Esophagus (tissue), 2 donors: ENCODE measurements around the gene LYPLA2. TPM values are rescaled to one million over a fixed set of nuclear protein-coding genes. Genes with fewer than 3 reads are reported as not detected.

Experiments
- H3K27ac ChIP-seq, 2 donors: one replicate each; pipeline ENCODE4 v1.5.1; 2013; ENCODE audit warnings: low read depth in 2 of 2, mild to moderate bottlenecking in 2 of 2, inconsistent platforms in 1 of 2, low read length in 1 of 2, moderate library complexity in 1 of 2
- H3K27me3 ChIP-seq, 2 donors: one replicate each; pipeline ENCODE4 v1.6.1; 2013; ENCODE audit warnings: low read length in 2 of 2, control low read depth in 1 of 2, mild to moderate bottlenecking in 1 of 2; ENCODE audit not compliant: insufficient read depth in 2 of 2, control insufficient read depth in 1 of 2
- H3K36me3 ChIP-seq, 2 donors: one replicate each; pipeline ENCODE4 v1.6.1; 2013; ENCODE audit warnings: low read length in 1 of 2; ENCODE audit not compliant: control insufficient read depth in 2 of 2, insufficient read depth in 2 of 2
- H3K4me1 ChIP-seq, 2 donors: one replicate each; pipeline ENCODE4 v1.6.1; 2013; ENCODE audit warnings: low read length in 1 of 2; ENCODE audit not compliant: control insufficient read depth in 2 of 2, insufficient read depth in 2 of 2
- H3K4me3 ChIP-seq, 2 donors: one replicate each; pipeline ENCODE4 v1.5.1; 2013; ENCODE audit warnings: low read length in 2 of 2, mild to moderate bottlenecking in 2 of 2, low read depth in 1 of 2, moderate library complexity in 1 of 2
- H3K9me3 ChIP-seq, 2 donors: one replicate each; pipeline ENCODE4 v1.6.1; 2013; ENCODE audit warnings: mild to moderate bottlenecking in 2 of 2, low read depth in 1 of 2, low read length in 1 of 2, moderate library complexity in 1 of 2; ENCODE audit not compliant: control insufficient read depth in 2 of 2, insufficient read depth in 1 of 2
- WGBS, 2 donors: extraction: QIAGEN DNeasy Blood & Tissue Kit; methylation state at CpG; one replicate each; pipeline ENCODE4 v1.1.7; 2013; 5-methylcytosine and 5-hydroxymethylcytosine counted together
- polyA plus RNA-seq, 2 donors: library from polyadenylated mRNA; stranded (reverse); fragments of 200-250 nt; gene quantifications; one replicate each; pipeline ENCODE4 v1.2.3, GENCODE V29; 2013
- donor health status: healthy with polysubstance abuse.
- donor health status: Bipolar disorder and iron deficiency.

The LYPLA2 gene
- polyA plus RNA-seq, 2 donors = 44.4 to 63.7 TPM

DNA sequence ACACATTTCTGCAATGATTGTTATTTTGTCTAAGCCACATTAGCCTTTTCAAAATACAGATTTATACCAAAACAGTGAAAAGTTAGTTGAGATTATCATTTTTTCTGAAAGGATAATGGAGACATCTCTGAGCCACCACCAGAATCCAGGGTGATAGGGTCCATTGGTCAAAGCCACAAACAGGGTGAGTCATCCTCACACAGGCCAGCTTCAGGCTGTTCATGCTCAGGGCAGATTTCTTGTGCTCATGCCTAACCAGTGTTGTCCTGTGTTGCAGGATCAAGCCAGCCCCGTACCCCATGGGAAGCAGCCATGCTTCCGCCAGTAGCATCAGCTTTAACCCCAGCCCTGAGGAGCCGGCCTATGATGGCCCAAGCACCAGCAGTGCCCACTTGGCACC lies 34.3 kb upstream of the LYPLA2 start:
- Histone ChIP-seq H3K9me3 (no peaks in the 10 kb centered on the region), H3K27ac (no peak overlapping the region), H3K27me3 (no peaks in the 10 kb centered on the region), H3K4me1 (no peaks in the 10 kb centered on the region), H3K36me3 (peaks cover 18 to 60% of the 10 kb centered on the region in 2 donors), H3K4me3 (no peak overlapping the region)
- WGBS, 2 donors = 91 to 95% methylated on average over 3 of the region's 3 CpGs

DNA sequence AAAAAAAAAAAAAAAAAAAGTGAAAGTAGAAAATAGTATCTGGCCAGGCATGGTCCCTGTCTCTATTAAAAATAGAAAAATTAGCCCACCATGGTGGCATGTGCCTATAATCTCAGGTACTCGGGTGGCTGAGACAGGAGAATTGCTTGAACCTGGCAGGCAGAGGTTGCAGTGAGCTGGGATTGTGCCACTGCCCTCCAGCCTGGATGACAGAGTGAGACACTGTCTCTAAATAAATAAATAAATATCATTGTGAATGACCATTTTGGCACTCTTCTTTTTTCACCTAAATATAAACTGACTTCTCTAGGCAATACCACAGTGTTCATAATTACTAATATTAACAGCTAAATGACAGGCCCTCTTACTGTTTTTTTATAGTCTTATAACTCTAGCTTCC lies 33.1 kb upstream of the LYPLA2 start:
- Histone ChIP-seq H3K27me3 (no peaks in the 10 kb centered on the region), H3K36me3 (peaks cover 14 to 49% of the 10 kb centered on the region in 2 donors), H3K4me1 (no peaks in the 10 kb centered on the region), H3K9me3 (no peaks in the 10 kb centered on the region), H3K27ac (no peak overlapping the region), H3K4me3 (no peak overlapping the region)
- 88 to 92% methylated on average over 1 of the region's 1 CpG for WGBS, 2 donors

DNA sequence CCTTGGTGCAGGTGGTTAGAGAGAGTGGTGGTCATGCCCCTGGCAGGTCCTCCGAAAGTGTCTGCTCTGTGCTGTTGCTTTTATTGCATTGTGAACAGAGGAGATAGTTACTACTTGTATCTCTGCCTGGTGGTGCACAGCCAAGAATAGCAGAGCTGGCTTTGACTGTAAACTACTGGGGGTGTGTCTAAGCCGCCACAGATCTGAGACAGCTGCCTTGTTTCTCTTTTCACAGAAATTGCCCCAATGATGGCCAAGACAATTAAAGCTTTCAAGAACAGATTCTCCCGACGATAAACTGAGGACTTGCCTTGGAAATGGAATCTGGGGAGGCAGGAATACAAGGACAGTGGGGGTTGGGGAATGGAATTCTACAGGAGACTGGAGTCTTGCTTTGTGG lies 31.7 kb upstream of the LYPLA2 start:
- WGBS, 2 donors = 56 to 60% methylated on average over 4 of the region's 4 CpGs

DNA sequence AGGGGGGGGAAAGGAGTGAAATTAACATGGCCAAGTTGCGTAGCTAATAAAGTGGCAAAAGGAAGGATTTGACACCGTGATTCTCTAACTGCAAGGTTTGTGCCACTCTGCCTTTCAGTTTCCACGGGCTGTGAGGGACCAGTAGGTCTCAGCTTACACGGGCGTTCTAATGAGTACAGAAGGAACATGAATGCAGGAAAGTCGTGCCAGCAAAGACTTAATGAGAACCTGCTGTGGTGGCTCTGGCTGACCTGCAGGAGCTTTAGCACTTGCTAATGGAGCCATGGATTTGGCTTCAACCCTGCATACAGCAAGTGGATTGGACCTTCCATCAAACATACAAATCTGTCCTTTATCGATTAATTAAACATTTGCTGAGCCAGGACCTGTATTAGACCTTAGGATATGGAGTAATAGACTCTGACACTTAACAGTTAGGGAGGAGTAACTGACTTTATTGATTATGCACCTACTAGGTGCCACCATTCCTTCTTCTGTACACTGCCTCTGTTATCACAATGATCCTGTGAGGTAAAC lies 27.8 kb upstream of the LYPLA2 start:
- no peak overlapping the region for H3K27ac ChIP-seq
- WGBS, 2 donors = 75 to 82% methylated on average over 7 of the region's 7 CpGs

More for the DNA sequence above, 31.7 kb upstream of the LYPLA2 start:
- Histone ChIP-seq H3K36me3 (peaks cover 14 to 43% of the 10 kb centered on the region in 2 donors), H3K27ac (no peak overlapping the region), H3K27me3 (no peaks in the 10 kb centered on the region), H3K4me1 (no peaks in the 10 kb centered on the region), H3K9me3 (no peaks in the 10 kb centered on the region), H3K4me3 (no peak overlapping the region)

DNA sequence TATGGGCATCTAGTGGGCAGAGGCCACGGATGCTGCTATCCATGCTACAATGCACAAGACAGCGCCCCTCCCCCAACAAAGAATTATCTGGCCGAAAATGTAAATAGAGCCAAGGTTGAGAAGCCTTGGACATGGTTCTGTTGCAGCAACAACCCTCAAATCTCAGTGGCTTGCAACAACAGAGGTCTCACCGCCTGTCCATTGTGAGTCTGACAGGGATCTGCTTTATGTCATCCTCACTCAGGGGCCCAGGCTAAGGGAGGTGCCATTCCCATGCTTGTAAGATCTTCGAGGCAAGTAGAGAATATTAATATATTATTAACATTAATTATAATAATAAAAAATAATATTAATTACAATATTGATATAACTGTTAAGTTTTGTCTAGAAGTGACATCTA lies 22.2 kb upstream of the LYPLA2 start:
- Histone ChIP-seq H3K27me3 (no peaks in the 10 kb centered on the region), H3K4me3 (no peak overlapping the region)
- 89 to 90% methylated on average over 5 of the region's 5 CpGs for WGBS, 2 donors

More for the DNA sequence above, 27.8 kb upstream of the LYPLA2 start:
- Histone ChIP-seq H3K4me3 (no peak overlapping the region), H3K9me3 (no peaks in the 10 kb centered on the region), H3K27me3 (no peaks in the 10 kb centered on the region), H3K36me3 (peaks cover 0 to 20% of the 10 kb centered on the region in 2 donors), H3K4me1 (no peaks in the 10 kb centered on the region)

DNA sequence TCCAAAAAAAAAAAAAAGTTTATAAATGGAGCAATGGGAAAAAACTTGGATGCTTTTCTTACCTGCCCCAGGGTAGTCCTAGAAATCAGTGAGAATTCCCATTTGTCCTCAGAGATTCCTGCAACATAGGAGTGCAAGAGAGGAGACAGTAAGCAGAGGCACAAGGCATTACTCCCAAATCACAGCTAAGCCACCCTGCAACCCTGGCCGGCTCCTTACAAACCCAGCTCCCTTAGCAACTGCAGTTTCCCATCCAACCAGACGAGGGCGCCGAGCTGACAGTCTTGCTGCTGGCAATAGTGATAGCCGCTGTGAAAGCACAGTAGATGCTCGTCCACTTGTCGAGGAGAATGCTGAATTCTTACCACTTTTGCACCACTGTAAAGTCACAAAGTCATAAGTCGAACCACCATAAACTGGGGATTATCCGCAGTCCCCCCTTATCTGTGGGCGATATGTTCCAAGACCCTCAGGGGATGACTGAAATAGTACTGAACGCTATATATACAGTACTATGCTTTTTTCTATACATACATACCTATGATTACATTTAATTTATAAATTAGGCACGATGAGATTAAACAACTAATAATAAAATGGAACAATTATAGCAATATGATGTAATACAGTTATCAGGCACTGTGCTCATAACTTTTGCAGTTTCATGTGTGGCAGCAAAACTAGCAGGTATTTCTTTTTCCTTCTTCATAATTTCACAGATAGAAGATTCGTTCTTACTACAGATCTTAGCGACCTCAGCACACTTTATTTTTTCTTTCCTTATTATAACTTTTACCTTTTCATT lies 18.7 kb upstream of the LYPLA2 start:
- H3K4me3 ChIP-seq = no peak overlapping the region
- H3K36me3 ChIP-seq = peaks cover 0 to 5% of the 10 kb centered on the region in 2 donors
- H3K4me1 ChIP-seq = no peaks in the 10 kb centered on the region
- H3K9me3 ChIP-seq = no peaks in the 10 kb centered on the region
- 15% methylated on average over 14 of the region's 14 CpGs for WGBS, 2 donors
- H3K27ac ChIP-seq = no peak overlapping the region
- no peaks in the 10 kb centered on the region for H3K27me3 ChIP-seq

More for the DNA sequence above, 22.2 kb upstream of the LYPLA2 start:
- no peaks in the 10 kb centered on the region for H3K4me1 ChIP-seq
- H3K27ac ChIP-seq = no peak overlapping the region
- H3K36me3 ChIP-seq = peaks cover 0 to 5% of the 10 kb centered on the region in 2 donors
- H3K9me3 ChIP-seq = no peaks in the 10 kb centered on the region

DNA sequence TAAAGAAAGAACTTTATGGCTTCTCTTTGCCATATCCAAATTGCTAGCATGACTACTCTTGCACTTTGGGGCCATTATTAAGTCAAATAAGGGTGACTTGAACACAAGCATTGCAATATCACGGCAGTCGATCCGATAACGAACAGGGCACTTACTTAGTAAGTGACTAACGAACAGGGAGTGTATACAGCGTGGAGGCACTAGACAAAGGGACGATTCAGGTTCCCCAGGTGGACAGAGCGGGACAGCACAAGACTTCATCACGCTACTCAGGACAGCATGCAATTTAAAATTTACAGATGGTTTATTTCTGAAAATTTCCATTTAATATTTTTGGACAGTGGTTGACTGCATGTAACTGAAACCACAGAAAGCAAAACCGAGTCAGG lies 18.1 kb upstream of the LYPLA2 start:
- Histone ChIP-seq H3K36me3 (peaks cover 0 to 5% of the 10 kb centered on the region in 2 donors), H3K4me1 (no peaks in the 10 kb centered on the region), H3K9me3 (no peaks in the 10 kb centered on the region), H3K27me3 (no peaks in the 10 kb centered on the region), H3K4me3 (no peak overlapping the region), H3K27ac (no peak overlapping the region)
- 86 to 89% methylated on average over 10 of the region's 10 CpGs for WGBS, 2 donors

DNA sequence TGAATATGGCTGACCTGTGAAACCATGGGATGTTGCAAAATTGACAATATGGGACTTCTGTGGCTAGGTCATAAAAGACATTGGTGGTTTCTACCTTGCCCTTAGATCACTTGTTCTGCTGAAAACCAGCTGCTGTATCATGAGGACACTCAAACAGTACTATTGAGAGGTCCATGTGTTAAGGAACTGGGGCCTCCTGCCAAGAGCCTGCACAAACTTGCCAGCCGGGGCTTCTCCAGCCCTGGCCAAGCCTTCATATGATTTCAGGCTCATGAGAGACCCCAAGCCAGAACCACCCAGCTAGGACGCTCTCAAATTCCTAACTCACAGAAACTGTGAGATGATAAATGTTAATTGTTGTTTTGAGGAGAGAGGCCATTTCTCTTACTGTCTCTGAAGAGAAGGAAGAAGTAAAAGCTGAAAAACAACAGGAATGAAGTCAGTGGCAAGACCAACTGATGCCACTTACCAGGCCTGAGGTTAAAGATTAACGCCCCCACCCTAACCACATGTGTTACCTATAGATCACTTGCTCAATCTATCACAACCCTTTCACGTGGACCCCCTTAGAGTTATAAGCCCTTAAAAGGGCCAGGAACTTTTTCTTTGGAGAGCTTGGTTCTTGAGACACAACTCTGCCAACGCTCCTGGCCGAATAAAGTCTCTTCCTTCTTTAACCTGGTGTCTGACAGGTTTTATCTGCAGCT lies 16.6 kb upstream of the LYPLA2 start:
- WGBS, 2 donors = 76% methylated on average over 6 of the region's 6 CpGs
- Histone ChIP-seq H3K9me3 (no peaks in the 10 kb centered on the region), H3K4me3 (no peak overlapping the region), H3K36me3 (no peaks in the 10 kb centered on the region), H3K27me3 (no peaks in the 10 kb centered on the region), H3K4me1 (peaks cover 4% of the 10 kb centered on the region in 2 donors), H3K27ac (no peak overlapping the region)

DNA sequence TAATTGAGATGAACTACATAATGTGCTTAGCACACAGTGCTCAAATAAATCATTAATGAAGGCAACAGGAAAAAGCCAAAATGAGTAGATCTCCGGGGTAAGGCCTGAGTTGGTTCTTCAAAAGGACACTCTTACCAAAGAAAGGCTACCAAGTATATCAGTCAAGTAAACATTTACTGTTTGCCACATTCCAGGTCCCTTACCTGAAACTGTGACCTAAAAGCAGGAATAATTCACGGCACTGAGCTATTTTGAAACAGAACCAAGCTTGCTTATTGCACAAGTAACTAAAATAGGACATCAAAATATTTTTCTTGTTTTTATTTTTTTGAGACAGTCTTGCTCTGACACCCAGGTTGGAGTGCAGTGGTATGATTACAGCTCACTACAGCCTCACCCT lies 14.7 kb upstream of the LYPLA2 start:
- no peaks in the 10 kb centered on the region for H3K27me3 ChIP-seq
- WGBS, 2 donors = 66 to 83% methylated on average over 2 of the region's 2 CpGs
- peaks cover 4 to 6% of the 10 kb centered on the region in 2 donors for H3K4me1 ChIP-seq
- H3K4me3 ChIP-seq = no peak overlapping the region
- H3K27ac ChIP-seq = no peak overlapping the region
- no peaks in the 10 kb centered on the region for H3K9me3 ChIP-seq
- no peaks in the 10 kb centered on the region for H3K36me3 ChIP-seq
